Testis (tissue), 2 donors: ENCODE results near the gene CNPY1.

Experiments used
- CTCF ChIP-seq, 3 experiments: fragments of 450-650 bp in 2 of 3; fragments of 200-600 bp in 1 of 3; sonication (generic) in 1 of 3; IDR thresholded peaks; one replicate each; pipeline ENCODE4 v1.5.1; 2016 to 2019; ENCODE audit warnings: antibody characterized with exemption in 3 of 3, mild to moderate bottlenecking in 2 of 3, moderate library complexity in 1 of 3
- POLR2A ChIP-seq: fragments of 450-650 bp; IDR thresholded peaks from one replicate; pipeline ENCODE4 v1.6.1; 2017; ENCODE audit warnings: antibody characterized with exemption, mild to moderate bottlenecking, moderate library complexity

GRCh38 chr7:155514296-155514695 is 32.1 kb downstream of the CNPY1 start:
- no peak for TF ChIP-seq CTCF (IDR thresholded peaks at IDR 0.05)
- TF ChIP-seq POLR2A: no peak
